SK-N-SH (cell line): Measurements from ENCODE around the gene TMEM140. TPM values are rescaled to one million over a fixed set of nuclear protein-coding genes. Genes with fewer than 3 reads are reported as not detected.

Source experiments
- CTCF ChIA-PET: fragments of 300-600, 350-600 bp; formaldehyde crosslinking; extraction: SDS; loops from one replicate; lab custom pipeline; 2021; lab: Yijun Ruan, JAX
- POLR2A ChIA-PET: fragments of 350-600 bp; sonication (Branson Sonifier 250); formaldehyde crosslinking; extraction: SDS; loops from one replicate; lab custom pipeline; 2020; ENCODE audit warnings: antibody characterized with exemption, inconsistent platforms; lab: Yijun Ruan, JAX
- DNase-seq: peaks from one replicate; pipeline ENCODE4 v3.0.0; 2012
- H2AFZ ChIP-seq: fragments of 200-600 bp; sonication (generic); 2 replicates; pipeline ENCODE4 v1.8.1; 2016; ENCODE audit warnings: antibody characterized with exemption, mild to moderate bottlenecking, low read depth
- H3F3A ChIP-seq: fragments of 200-600 bp; sonication (generic); replicated peaks from 2 replicates; pipeline ENCODE3; 2016; ENCODE audit warnings: antibody characterized with exemption, mild to moderate bottlenecking; ENCODE audit not compliant: insufficient read depth
- H3K27ac ChIP-seq, 2 experiments: fragments of 200-500 bp in 1 of 2; fragments of 200-600 bp in 1 of 2; sonication (Bioruptor generic) in 1 of 2; sonication (generic), shearing (Covaris generic) in 1 of 2; 2 replicates each; pipeline versions ENCODE4 v1.5.1 to v1.6.1; 2014 to 2016; ENCODE audit warnings: low read depth in 2 of 2, inconsistent platforms in 1 of 2, low read length in 1 of 2, mild to moderate bottlenecking in 1 of 2, mixed read lengths in 1 of 2
- H3K27me3 ChIP-seq: fragments of 200-600 bp; sonication (generic), shearing (Covaris generic); 2 replicates; pipeline ENCODE4 v1.6.1; 2016; ENCODE audit warnings: mixed run types; ENCODE audit not compliant: insufficient read depth
- H3K36me3 ChIP-seq, 2 experiments: fragments of 200-500 bp in 1 of 2; fragments of 200-600 bp in 1 of 2; sonication (Bioruptor generic) in 1 of 2; sonication (generic) in 1 of 2; replicated peaks in 1 of 2; 2 replicates each; pipeline versions ENCODE3 to v1.5.1; 2014 to 2016; ENCODE audit warnings: low read length in 1 of 2, mild to moderate bottlenecking in 1 of 2; ENCODE audit not compliant: insufficient read depth in 2 of 2, control insufficient read depth in 1 of 2
- H3K4me1 ChIP-seq, 2 experiments: fragments of 200-500 bp in 1 of 2; fragments of 200-600 bp in 1 of 2; sonication (Bioruptor generic) in 1 of 2; sonication (generic), shearing (Covaris generic) in 1 of 2; 2 replicates each; pipeline versions ENCODE4 v1.5.1 to v1.6.1; 2014 to 2016; ENCODE audit warnings: low read depth in 1 of 2, low read length in 1 of 2, mixed run types in 1 of 2; ENCODE audit not compliant: insufficient read depth in 2 of 2, control insufficient read depth in 1 of 2
- H3K4me2 ChIP-seq: fragments of 200-600 bp; sonication (generic), shearing (Covaris generic); 2 replicates; pipeline ENCODE4 v1.6.1; 2017; ENCODE audit warnings: mixed run types
- H3K4me3 ChIP-seq, 2 experiments: fragments of 200-500 bp in 1 of 2; fragments of 200-600 bp in 1 of 2; sonication (Bioruptor generic) in 1 of 2; sonication (generic), shearing (Covaris generic) in 1 of 2; 2 replicates each; pipeline versions ENCODE4 v1.5.1 to v1.8.1; 2014 to 2016; ENCODE audit warnings: low read depth in 2 of 2, inconsistent platforms in 1 of 2, low read length in 1 of 2, mild to moderate bottlenecking in 1 of 2, mixed read lengths in 1 of 2, moderate library complexity in 1 of 2
- H3K79me2 ChIP-seq: fragments of 200-600 bp; sonication (generic); 2 replicates; pipeline ENCODE4 v1.8.1; 2017; ENCODE audit warnings: mild to moderate bottlenecking; ENCODE audit not compliant: insufficient read depth
- H3K9ac ChIP-seq: fragments of 200-600 bp; sonication (generic); 2 replicates; pipeline ENCODE4 v1.6.1; 2017; ENCODE audit warnings: mixed run types
- H3K9me2 ChIP-seq: fragments of 200-600 bp; sonication (generic); 2 replicates; pipeline ENCODE4 v1.6.1; 2017; ENCODE audit warnings: mixed run types
- H3K9me3 ChIP-seq: fragments of 200-600 bp; sonication (generic); 2 replicates; pipeline ENCODE4 v1.6.1; 2017; ENCODE audit warnings: mixed run types, mild to moderate bottlenecking, moderate library complexity
- H4K20me1 ChIP-seq: fragments of 200-600 bp; sonication (generic); 2 replicates; pipeline ENCODE4 v1.6.1; 2017; ENCODE audit warnings: mild to moderate bottlenecking, mixed run types; ENCODE audit not compliant: insufficient read depth
- MEF2A ChIP-seq: IDR thresholded peaks from 2 replicates; pipeline ENCODE4 v1.4.0; 2012; ENCODE audit warnings: low read depth, borderline replicate concordance
- NFIC ChIP-seq: IDR thresholded peaks from 2 replicates; pipeline ENCODE4 v1.4.0; 2012; ENCODE audit warnings: borderline replicate concordance
- RCOR1 ChIP-seq: fragments of 150-350 bp; IDR thresholded peaks from 2 replicates; pipeline ENCODE4 v1.6.1; 2017; ENCODE audit warnings: antibody characterized with exemption, low read length
- RFX5 ChIP-seq: IDR thresholded peaks from 2 replicates; pipeline ENCODE4 v1.6.1; 2012; ENCODE audit warnings: mild to moderate bottlenecking, improper control_type of control experiment, low read length
- TCF12 ChIP-seq: IDR thresholded peaks from 2 replicates; pipeline ENCODE4 v1.4.0; 2012
- WGBS: methylation state at CpG from one replicate; pipeline ENCODE4 v1.1.6; 2017; ENCODE audit warnings: low lambda C conversion rate; 5-methylcytosine and 5-hydroxymethylcytosine counted together
- polyA plus RNA-seq, 3 experiments: library from polyadenylated mRNA; depleted of rRNA; stranded (reverse); fragments of >200 nt; gene quantifications; 2 replicates each; pipeline ENCODE4 v1.2.3, GENCODE V29; 2012
- TF ChIP-seq, protein P1 (sequence below): IDR thresholded peaks from 2 replicates; pipeline ENCODE4 v1.4.0; 2012; ENCODE audit warnings: low read depth, borderline replicate concordance
- TF ChIP-seq, protein P2 (sequence below): fragments of 200-600 bp; sonication (generic); IDR thresholded peaks from 2 replicates; pipeline ENCODE4 v1.6.1; 2017; ENCODE audit warnings: antibody characterized with exemption, mild to moderate bottlenecking, moderate library complexity
- TF ChIP-seq, protein P3 (sequence below): IDR thresholded peaks from 2 replicates; pipeline ENCODE4 v1.6.1; 2012; ENCODE audit warnings: mild to moderate bottlenecking, low read depth, low read length, moderate library complexity
- TF ChIP-seq, protein P4 (sequence below): fragments of 150-350 bp; IDR thresholded peaks from 2 replicates; pipeline ENCODE4 v1.6.1; 2016; ENCODE audit warnings: mild to moderate bottlenecking, low read depth, low read length
- TF ChIP-seq, protein P5 (sequence below): IDR thresholded peaks from 2 replicates; pipeline ENCODE4 v1.4.0; 2012; ENCODE audit warnings: low read depth, borderline replicate concordance

TMEM140 gene
- polyA plus RNA-seq, 1 of the 3 experiments (the other 2 are of a cell fraction) = 0.12 TPM

DNA sequence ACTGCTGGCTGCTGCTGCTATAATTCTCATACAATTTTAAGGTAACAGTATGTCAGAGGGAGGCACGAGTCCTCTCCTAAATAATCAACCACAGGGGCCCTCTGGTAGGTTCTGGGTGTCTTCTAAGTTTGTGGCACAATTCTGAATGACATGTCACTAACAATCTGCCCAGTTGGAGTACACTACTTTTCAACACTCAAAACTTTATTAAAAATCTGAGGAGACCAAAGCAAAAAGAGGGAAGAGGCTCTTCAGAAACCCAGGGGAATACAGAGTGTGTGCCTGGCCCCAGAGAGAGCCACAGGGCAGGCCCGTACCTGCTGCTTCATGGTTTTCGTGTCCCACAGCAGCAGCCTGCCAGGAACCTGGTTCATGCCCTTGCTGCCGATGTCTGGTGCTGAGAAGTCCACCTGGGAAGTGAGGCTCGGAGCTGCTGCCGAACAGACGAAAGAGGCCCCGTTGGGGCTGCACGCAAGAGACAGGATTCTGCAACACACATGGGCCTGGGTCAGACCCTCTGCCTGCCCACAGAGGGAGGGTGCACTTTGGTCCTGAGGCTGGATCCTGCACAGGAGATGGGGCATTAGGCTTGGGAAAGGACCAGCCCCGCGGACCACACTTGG, 45.2 kb downstream of the TMEM140 start:
- DNase-seq = no peak
- TF ChIP-seq, protein P1, sequence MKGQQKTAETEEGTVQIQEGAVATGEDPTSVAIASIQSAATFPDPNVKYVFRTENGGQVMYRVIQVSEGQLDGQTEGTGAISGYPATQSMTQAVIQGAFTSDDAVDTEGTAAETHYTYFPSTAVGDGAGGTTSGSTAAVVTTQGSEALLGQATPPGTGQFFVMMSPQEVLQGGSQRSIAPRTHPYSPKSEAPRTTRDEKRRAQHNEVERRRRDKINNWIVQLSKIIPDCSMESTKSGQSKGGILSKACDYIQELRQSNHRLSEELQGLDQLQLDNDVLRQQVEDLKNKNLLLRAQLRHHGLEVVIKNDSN = no peak
- TF ChIP-seq TCF12 (no peak), RFX5 (no peak)
- TF ChIP-seq, protein P2, sequence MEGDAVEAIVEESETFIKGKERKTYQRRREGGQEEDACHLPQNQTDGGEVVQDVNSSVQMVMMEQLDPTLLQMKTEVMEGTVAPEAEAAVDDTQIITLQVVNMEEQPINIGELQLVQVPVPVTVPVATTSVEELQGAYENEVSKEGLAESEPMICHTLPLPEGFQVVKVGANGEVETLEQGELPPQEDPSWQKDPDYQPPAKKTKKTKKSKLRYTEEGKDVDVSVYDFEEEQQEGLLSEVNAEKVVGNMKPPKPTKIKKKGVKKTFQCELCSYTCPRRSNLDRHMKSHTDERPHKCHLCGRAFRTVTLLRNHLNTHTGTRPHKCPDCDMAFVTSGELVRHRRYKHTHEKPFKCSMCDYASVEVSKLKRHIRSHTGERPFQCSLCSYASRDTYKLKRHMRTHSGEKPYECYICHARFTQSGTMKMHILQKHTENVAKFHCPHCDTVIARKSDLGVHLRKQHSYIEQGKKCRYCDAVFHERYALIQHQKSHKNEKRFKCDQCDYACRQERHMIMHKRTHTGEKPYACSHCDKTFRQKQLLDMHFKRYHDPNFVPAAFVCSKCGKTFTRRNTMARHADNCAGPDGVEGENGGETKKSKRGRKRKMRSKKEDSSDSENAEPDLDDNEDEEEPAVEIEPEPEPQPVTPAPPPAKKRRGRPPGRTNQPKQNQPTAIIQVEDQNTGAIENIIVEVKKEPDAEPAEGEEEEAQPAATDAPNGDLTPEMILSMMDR = no peak
- TF ChIP-seq, protein P3, sequence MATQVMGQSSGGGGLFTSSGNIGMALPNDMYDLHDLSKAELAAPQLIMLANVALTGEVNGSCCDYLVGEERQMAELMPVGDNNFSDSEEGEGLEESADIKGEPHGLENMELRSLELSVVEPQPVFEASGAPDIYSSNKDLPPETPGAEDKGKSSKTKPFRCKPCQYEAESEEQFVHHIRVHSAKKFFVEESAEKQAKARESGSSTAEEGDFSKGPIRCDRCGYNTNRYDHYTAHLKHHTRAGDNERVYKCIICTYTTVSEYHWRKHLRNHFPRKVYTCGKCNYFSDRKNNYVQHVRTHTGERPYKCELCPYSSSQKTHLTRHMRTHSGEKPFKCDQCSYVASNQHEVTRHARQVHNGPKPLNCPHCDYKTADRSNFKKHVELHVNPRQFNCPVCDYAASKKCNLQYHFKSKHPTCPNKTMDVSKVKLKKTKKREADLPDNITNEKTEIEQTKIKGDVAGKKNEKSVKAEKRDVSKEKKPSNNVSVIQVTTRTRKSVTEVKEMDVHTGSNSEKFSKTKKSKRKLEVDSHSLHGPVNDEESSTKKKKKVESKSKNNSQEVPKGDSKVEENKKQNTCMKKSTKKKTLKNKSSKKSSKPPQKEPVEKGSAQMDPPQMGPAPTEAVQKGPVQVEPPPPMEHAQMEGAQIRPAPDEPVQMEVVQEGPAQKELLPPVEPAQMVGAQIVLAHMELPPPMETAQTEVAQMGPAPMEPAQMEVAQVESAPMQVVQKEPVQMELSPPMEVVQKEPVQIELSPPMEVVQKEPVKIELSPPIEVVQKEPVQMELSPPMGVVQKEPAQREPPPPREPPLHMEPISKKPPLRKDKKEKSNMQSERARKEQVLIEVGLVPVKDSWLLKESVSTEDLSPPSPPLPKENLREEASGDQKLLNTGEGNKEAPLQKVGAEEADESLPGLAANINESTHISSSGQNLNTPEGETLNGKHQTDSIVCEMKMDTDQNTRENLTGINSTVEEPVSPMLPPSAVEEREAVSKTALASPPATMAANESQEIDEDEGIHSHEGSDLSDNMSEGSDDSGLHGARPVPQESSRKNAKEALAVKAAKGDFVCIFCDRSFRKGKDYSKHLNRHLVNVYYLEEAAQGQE = no peak
- no peak overlapping the region for H3K4me3 ChIP-seq
- no peak overlapping the region for H3K9ac ChIP-seq
- no peaks in the 10 kb centered on the region for H3K79me2 ChIP-seq
- H3F3A ChIP-seq = no peaks in the 10 kb centered on the region
- peaks cover 0 to 34% of the 10 kb centered on the region in 2 experiments for H3K36me3 ChIP-seq
- no peaks in the 10 kb centered on the region for H3K27me3 ChIP-seq
- ChIA-PET POLR2A (no interaction called here), CTCF (interaction anchor here (1.3 kb wide), 1 partner anchor 11 kb away, joined by 3 read pairs; no protein-coding TSS in a partner anchor)
- no peak overlapping the region for H3K4me2 ChIP-seq
- WGBS = 84% methylated on average over 5 of the region's 11 CpGs
- H4K20me1 ChIP-seq = no peaks in the 10 kb centered on the region
- no peak overlapping the region for H2AFZ ChIP-seq
- H3K9me2 ChIP-seq = no peaks in the 10 kb centered on the region
- peaks cover 0 to 10% of the 10 kb centered on the region in 2 experiments; a peak in 2 of 4 replicates for H3K4me1 ChIP-seq
- no peak overlapping the region for H3K27ac ChIP-seq
- H3K9me3 ChIP-seq = no peaks in the 10 kb centered on the region

DNA sequence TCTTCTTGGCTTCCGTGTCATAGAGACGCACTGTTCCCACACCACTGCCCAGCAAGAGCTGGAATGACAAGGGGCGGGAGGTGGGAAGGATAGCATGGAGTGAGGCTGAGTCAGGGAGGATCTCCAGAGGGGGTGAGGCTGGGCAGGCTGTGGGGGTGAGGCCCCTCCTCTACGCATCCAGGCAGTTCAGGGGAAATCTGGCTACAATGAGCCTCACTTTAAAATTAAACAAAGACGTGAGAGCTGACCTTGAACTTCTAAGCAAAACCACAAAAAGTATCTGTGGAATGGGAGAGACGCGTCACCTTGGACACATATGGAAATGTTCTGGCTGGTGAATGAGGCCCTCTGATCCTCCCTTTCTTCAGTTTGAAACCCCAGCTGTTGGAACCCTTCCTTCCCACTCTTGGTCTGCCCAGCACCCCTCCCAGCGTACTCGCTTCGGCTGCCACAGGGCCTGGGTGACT, 45.8 kb downstream of the TMEM140 start:
- 92% methylated on average over 10 of the region's 10 CpGs for WGBS
- Histone ChIP-seq H3K9me2 (no peaks in the 10 kb centered on the region), H3K9ac (no peak overlapping the region), H3K9me3 (no peaks in the 10 kb centered on the region), H3K36me3 (peaks cover 0 to 27% of the 10 kb centered on the region in 2 experiments), H3K4me2 (no peak overlapping the region), H3K4me3 (no peak overlapping the region), H3K79me2 (no peaks in the 10 kb centered on the region), H3K27ac (no peak overlapping the region), H3F3A (no peaks in the 10 kb centered on the region), H3K4me1 (peaks cover 0 to 10% of the 10 kb centered on the region in 2 experiments; a peak in 2 of 4 replicates), H4K20me1 (no peaks in the 10 kb centered on the region), H3K27me3 (no peaks in the 10 kb centered on the region), H2AFZ (no peak overlapping the region)
- DNase-seq = no peak
- CTCF ChIA-PET = interaction anchor here (1.3 kb wide), 1 partner anchor 11 kb away, joined by 3 read pairs; no protein-coding TSS in a partner anchor
- POLR2A ChIA-PET = no interaction called here
- TF ChIP-seq, protein P2 = no peak
- TF ChIP-seq, protein P4, sequence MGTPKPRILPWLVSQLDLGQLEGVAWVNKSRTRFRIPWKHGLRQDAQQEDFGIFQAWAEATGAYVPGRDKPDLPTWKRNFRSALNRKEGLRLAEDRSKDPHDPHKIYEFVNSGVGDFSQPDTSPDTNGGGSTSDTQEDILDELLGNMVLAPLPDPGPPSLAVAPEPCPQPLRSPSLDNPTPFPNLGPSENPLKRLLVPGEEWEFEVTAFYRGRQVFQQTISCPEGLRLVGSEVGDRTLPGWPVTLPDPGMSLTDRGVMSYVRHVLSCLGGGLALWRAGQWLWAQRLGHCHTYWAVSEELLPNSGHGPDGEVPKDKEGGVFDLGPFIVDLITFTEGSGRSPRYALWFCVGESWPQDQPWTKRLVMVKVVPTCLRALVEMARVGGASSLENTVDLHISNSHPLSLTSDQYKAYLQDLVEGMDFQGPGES = no peak
- TF ChIP-seq NFIC (no peak), MEF2A (no peak), RCOR1 (no peak)
- TF ChIP-seq, protein P5, sequence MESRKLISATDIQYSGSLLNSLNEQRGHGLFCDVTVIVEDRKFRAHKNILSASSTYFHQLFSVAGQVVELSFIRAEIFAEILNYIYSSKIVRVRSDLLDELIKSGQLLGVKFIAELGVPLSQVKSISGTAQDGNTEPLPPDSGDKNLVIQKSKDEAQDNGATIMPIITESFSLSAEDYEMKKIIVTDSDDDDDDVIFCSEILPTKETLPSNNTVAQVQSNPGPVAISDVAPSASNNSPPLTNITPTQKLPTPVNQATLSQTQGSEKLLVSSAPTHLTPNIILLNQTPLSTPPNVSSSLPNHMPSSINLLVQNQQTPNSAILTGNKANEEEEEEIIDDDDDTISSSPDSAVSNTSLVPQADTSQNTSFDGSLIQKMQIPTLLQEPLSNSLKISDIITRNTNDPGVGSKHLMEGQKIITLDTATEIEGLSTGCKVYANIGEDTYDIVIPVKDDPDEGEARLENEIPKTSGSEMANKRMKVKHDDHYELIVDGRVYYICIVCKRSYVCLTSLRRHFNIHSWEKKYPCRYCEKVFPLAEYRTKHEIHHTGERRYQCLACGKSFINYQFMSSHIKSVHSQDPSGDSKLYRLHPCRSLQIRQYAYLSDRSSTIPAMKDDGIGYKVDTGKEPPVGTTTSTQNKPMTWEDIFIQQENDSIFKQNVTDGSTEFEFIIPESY = no peak
